Lower leg skin (tissue), 4 donors: ENCODE data around the gene STX16. TPM values are rescaled to one million over a fixed set of nuclear protein-coding genes. Genes with fewer than 3 reads are reported as not detected.

Source experiments
- DNase-seq, 2 donors: peaks; one replicate each; pipeline ENCODE4 v3.0.0-alpha.2; 2019; ENCODE audit warnings: low spot score in 2 of 2
- H3K4me3 ChIP-seq: fragments of 200-600 bp; sonication (generic); 2 replicates; pipeline ENCODE4 v1.5.1; 2017; ENCODE audit warnings: mild to moderate bottlenecking, low read depth; ENCODE audit not compliant: poor library complexity, severe bottlenecking
- CTCF ChIP-seq, 3 donors: fragments of 450-650 bp; IDR thresholded peaks; one replicate each; pipeline ENCODE4 v1.5.1; 2016; ENCODE audit warnings: antibody characterized with exemption in 3 of 3, mild to moderate bottlenecking in 3 of 3, moderate library complexity in 2 of 3
- POLR2A ChIP-seq, 2 donors: fragments of 450-650 bp; IDR thresholded peaks; one replicate each; pipeline ENCODE4 v1.6.1; 2016 to 2017; ENCODE audit warnings: antibody characterized with exemption in 2 of 2, mild to moderate bottlenecking in 1 of 2, moderate library complexity in 1 of 2
- WGBS, 2 donors: methylation state at CpG; one replicate each; pipeline ENCODE4 v1.1.5; 2018; 5-methylcytosine and 5-hydroxymethylcytosine counted together
- intact Hi-C: fragments of 100-400 bp; cut with DNase I; formaldehyde crosslinking; loops from one replicate; pipeline ENCODE4 v1.15.0; 2023; ENCODE audit warnings: low total_unique reads
- total RNA-seq, 4 donors: library from RNA; depleted of rRNA; stranded (reverse); fragments of >200 nt; gene quantifications; one replicate each; pipeline ENCODE4 v1.1.0, GENCODE V29; 2016

STX16 gene
- total RNA-seq, 4 donors from 2014 or later: 36.0 to 52.1 (median 44.2) TPM

DNA sequence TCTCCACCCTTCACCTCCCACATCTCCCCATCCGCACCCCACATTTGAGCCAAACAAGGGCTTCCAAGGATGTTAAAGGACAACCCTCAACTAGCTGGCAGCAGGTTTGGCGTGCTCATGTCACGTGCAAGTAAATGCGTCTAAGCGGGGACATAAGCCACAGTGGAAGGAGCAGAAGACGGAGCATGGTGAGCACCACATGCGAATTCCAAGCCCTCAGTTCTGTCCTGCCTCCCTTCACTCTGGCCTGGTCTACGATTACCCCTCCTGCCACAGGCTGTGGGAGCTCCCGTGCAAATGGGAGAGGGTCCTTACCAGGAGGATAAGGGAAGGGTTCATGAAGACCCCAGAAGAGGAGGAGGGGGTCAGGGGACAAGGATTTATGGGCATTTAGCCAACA is 44.9 kb upstream of the STX16 start:
- intact Hi-C loops: no loop called here

DNA sequence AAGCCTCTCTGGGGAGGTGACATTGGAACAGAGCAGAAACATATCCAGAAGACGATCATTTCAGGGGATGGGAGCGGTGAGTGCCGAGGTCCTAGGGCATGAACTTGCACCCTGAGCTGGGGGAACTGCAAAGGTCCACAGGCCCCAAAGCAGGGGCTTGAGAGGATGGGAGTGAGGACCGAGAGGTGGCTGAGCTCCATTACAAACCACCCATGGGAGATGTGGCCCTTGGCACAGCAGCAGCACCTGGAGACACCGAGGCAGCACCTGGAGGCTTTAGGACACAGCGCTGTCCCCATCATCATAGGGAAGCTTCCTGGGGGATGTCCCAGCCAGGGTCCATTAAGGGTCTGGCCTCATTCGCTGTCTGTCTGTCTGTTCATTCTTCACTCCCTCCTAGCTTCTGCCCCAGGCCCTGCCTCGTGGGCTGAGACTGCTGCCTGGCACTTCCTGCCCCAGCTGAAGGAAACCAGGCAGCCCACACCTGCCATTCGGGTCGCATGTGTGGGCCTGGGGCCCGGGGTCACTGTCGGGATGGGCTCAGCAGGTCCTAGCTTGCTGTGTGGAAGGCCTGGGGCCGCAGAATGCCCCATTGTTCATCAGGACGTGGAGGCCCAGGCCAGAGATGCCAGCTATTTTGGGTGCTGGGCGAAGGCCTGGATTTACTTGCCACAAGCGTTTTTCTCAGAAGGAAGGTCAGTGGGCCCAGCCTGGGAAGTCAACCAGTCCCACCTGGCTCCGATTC is 42.8 kb upstream of the STX16 start:
- no peak for TF ChIP-seq POLR2A (IDR thresholded peaks at IDR 0.05)
- no peak for TF ChIP-seq CTCF (IDR thresholded peaks at IDR 0.05)
- DNase-seq: no peak
- WGBS, 2 donors: 79 to 84% methylated on average over 16 to 17 of the region's 17 CpGs
- H3K4me3 ChIP-seq: no peak overlapping the region
- intact Hi-C loops: no loop called here

More for the DNA sequence above, 44.9 kb upstream of the STX16 start:
- no peak overlapping the region for H3K4me3 ChIP-seq
- no peak for TF ChIP-seq POLR2A (IDR thresholded peaks at IDR 0.05)
- TF ChIP-seq CTCF (IDR thresholded peaks at IDR 0.05): no peak
- no peak for DNase-seq
- WGBS, 2 donors: 95% methylated on average over 9 of the region's 9 CpGs

DNA sequence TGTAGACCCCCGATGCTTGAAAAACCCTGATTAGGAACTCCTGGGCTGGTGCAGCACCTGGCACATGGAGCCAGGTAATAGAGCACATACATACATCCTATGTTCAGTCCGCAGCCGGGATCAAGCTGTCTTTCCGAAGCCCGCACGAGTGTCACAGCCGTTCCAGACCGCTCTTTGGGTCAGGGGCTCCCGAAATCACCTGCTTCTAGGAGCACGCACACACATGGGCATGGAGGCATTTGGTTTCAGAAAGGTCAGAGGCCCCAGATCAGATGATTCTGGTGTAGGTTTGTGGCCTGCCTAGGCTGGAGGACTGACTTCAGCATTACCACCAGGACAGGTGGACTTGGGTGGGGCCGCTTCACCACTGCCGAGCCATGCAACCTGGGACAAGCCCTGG is 42.1 kb upstream of the STX16 start:
- intact Hi-C loops: no loop called here
- TF ChIP-seq CTCF (IDR thresholded peaks at IDR 0.05) (no peak), POLR2A (IDR thresholded peaks at IDR 0.05) (no peak)
- DNase-seq: no peak
- 95% methylated on average over 4 to 12 of the region's 12 CpGs for WGBS, 2 donors
- no peak overlapping the region for H3K4me3 ChIP-seq

- intact Hi-C loops: no loop called here
- no peak for DNase-seq
- 89 to 94% methylated on average over 19 of the region's 19 CpGs for WGBS, 2 donors
- TF ChIP-seq CTCF (IDR thresholded peaks at IDR 0.05): no peak
- TF ChIP-seq POLR2A (IDR thresholded peaks at IDR 0.05): no peak
- no peak overlapping the region for H3K4me3 ChIP-seq
These were observed 40.8 kb upstream of the STX16 start for GRCh38 chr20:58610071-58610800.

GRCh38 chr20:58610811-58611210 is 40.3 kb upstream of the STX16 start:
- WGBS, 2 donors: 89 to 91% methylated on average over 10 of the region's 10 CpGs
- DNase-seq: no peak
- TF ChIP-seq POLR2A (IDR thresholded peaks at IDR 0.05) (no peak), CTCF (IDR thresholded peaks at IDR 0.05) (no peak)
- H3K4me3 ChIP-seq: no peak overlapping the region
- intact Hi-C loops: no loop called here
